Measurements from ENCODE around the gene TMEM100. TPM values are rescaled to one million over a fixed set of nuclear protein-coding genes. Genes with fewer than 3 reads are reported as not detected.

TMEM100 gene
- total RNA-seq, 1 donor, result not detected

GRCh38 chr17:55720919-55721836, 1.5 kb downstream of the TMEM100 start:
- no peak for DNase-seq (ENCODE audit: low read depth in 2 of 3, low spot score in 2 of 3)

GRCh38 chr17:55717898-55718735, 4.5 kb downstream of the TMEM100 start:
- DNase-seq (ENCODE audit: low read depth in 2 of 3, low spot score in 2 of 3), result peak; percentile 16 to 82 (median 51)

GRCh38 chr17:55717432-55717831, 5.2 kb downstream of the TMEM100 start:
- DNase-seq (ENCODE audit: low read depth in 2 of 3, low spot score in 2 of 3), result no peak

- DNase-seq (ENCODE audit: low read depth in 2 of 3, low spot score in 2 of 3), result peak in 1 of 3 donors; percentile 26
Observed at GRCh38 chr17:55710829-55711496, 11.7 kb downstream of the TMEM100 start.

GRCh38 chr17:55710410-55710809, 12.3 kb downstream of the TMEM100 start:
- DNase-seq (ENCODE audit: low read depth in 2 of 3, low spot score in 2 of 3), result no peak

- DNase-seq (ENCODE audit: low read depth in 2 of 3, low spot score in 2 of 3), result no peak
Observed at GRCh38 chr17:55709984-55710383, 12.7 kb downstream of the TMEM100 start.

- no peak for DNase-seq (ENCODE audit: low read depth in 2 of 3, low spot score in 2 of 3)
Observed at GRCh38 chr17:55709440-55709839, 13.2 kb downstream of the TMEM100 start.

- DNase-seq (ENCODE audit: low read depth in 2 of 3, low spot score in 2 of 3), result no peak
Observed at GRCh38 chr17:55708175-55708974, 14.3 kb downstream of the TMEM100 start.

GRCh38 chr17:55706808-55707773, 15.6 kb downstream of the TMEM100 start:
- no peak for DNase-seq (ENCODE audit: low read depth in 2 of 3, low spot score in 2 of 3)

GRCh38 chr17:55705847-55706246, 16.8 kb downstream of the TMEM100 start:
- DNase-seq (ENCODE audit: low read depth in 2 of 3, low spot score in 2 of 3), result no peak

- DNase-seq (ENCODE audit: low read depth in 2 of 3, low spot score in 2 of 3), result no peak
Observed at GRCh38 chr17:55704401-55704800, 18.3 kb downstream of the TMEM100 start.

- DNase-seq (ENCODE audit: low read depth in 2 of 3, low spot score in 2 of 3), result no peak
Observed at GRCh38 chr17:55702150-55702549, 20.5 kb downstream of the TMEM100 start.

GRCh38 chr17:55699181-55699860, 23.3 kb downstream of the TMEM100 start:
- no peak for DNase-seq (ENCODE audit: low read depth in 2 of 3, low spot score in 2 of 3)

- DNase-seq (ENCODE audit: low read depth in 2 of 3, low spot score in 2 of 3), result no peak
Observed at GRCh38 chr17:55694286-55694910, 28.3 kb downstream of the TMEM100 start.

- no peak for DNase-seq (ENCODE audit: low read depth in 2 of 3, low spot score in 2 of 3)
Observed at GRCh38 chr17:55693254-55694216, 29.1 kb downstream of the TMEM100 start.

- DNase-seq (ENCODE audit: low read depth in 2 of 3, low spot score in 2 of 3), result no peak
Observed at GRCh38 chr17:55692276-55692675, 30.4 kb downstream of the TMEM100 start.

- DNase-seq (ENCODE audit: low read depth in 2 of 3, low spot score in 2 of 3), result no peak
Observed at GRCh38 chr17:55691666-55692065, 31.0 kb downstream of the TMEM100 start.
